Panc1 (cell line): ENCODE data around the gene ACSS3. TPM values are rescaled to one million over a fixed set of nuclear protein-coding genes. Genes with fewer than 3 reads are reported as not detected.

Experiments
- ATAC-seq: fragments of 200-7000 bp; cut with Tn5 transposase; 2 replicates; pipeline ENCODE4 v1.9.1; 2020; ENCODE audit warnings: mild to moderate bottlenecking, moderate library complexity
- BruUV-seq: library from RNA; stranded (reverse); fragments of 400-500 nt; replicated peaks from 2 replicates; lab custom pipeline; 2021; lab: Mats Ljungman, UMichigan
- CTCF ChIA-PET: fragments of 300-600 bp; sonication (Branson Sonifier 250); formaldehyde crosslinking; loops from one replicate; lab custom pipeline; 2022; ENCODE audit warnings: antibody characterized with exemption; lab: Charles Lee
- POLR2A ChIA-PET: fragments of 300-600 bp; sonication (Branson Sonifier 250); formaldehyde crosslinking; loops from one replicate; lab custom pipeline; 2022; ENCODE audit warnings: antibody characterized with exemption; lab: Charles Lee
- DNase-seq: peaks from one replicate; pipeline ENCODE4 v3.0.0-alpha.2; 2010; ENCODE audit warnings: low read depth, low spot score
- H3K27ac ChIP-seq: 2 replicates; pipeline ENCODE4 v1.5.1; 2011; ENCODE audit warnings: mild to moderate bottlenecking, low read length, inconsistent platforms
- H3K27me3 ChIP-seq: fragments of 200-500 bp; sonication (Bioruptor generic); 2 replicates; pipeline ENCODE4 v1.6.0; 2014; ENCODE audit warnings: low read length, inconsistent platforms; ENCODE audit not compliant: control insufficient read depth, insufficient read depth
- H3K36me3 ChIP-seq: fragments of 200-500 bp; sonication (Bioruptor generic); 2 replicates; pipeline ENCODE4 v1.5.1; 2014; ENCODE audit warnings: inconsistent platforms, mild to moderate bottlenecking, low read length, moderate library complexity; ENCODE audit not compliant: control insufficient read depth, insufficient read depth
- H3K4me1 ChIP-seq: 2 replicates; pipeline ENCODE4 v1.5.1; 2011; ENCODE audit warnings: inconsistent platforms, mild to moderate bottlenecking, low read length, moderate library complexity; ENCODE audit not compliant: control insufficient read depth, insufficient read depth
- H3K4me3 ChIP-seq, 2 experiments: 2 replicates each; pipeline ENCODE4 v1.5.1; 2011 to 2012; ENCODE audit warnings: low read depth in 2 of 2, low read length in 2 of 2, mild to moderate bottlenecking in 2 of 2, inconsistent platforms in 1 of 2, moderate library complexity in 1 of 2
- H3K9me3 ChIP-seq: fragments of 200-500 bp; sonication (Bioruptor generic); 2 replicates; pipeline ENCODE4 v1.5.1; 2014; ENCODE audit warnings: low read depth, mild to moderate bottlenecking, inconsistent platforms, low read length, moderate library complexity; ENCODE audit not compliant: control insufficient read depth, insufficient read depth
- CTCF ChIP-seq: fragments of 450-650 bp; IDR thresholded peaks from 2 replicates; pipeline ENCODE4 v1.5.1; 2017; ENCODE audit warnings: mild to moderate bottlenecking
- POLR2AphosphoS5 ChIP-seq: IDR thresholded peaks from 2 replicates; pipeline ENCODE4 v1.6.1; 2012; ENCODE audit warnings: mild to moderate bottlenecking, low read depth, low read length, moderate library complexity
- REST ChIP-seq, 2 experiments: IDR thresholded peaks; 2 replicates each; pipeline ENCODE4 v1.6.1; 2011 to 2012; ENCODE audit warnings: low read depth in 2 of 2, control low read depth in 1 of 2, low read length in 1 of 2, mild to moderate bottlenecking in 1 of 2, moderate library complexity in 1 of 2; ENCODE audit not compliant: insufficient read depth in 1 of 2
- SIN3A ChIP-seq: IDR thresholded peaks from 2 replicates; pipeline ENCODE4 v1.6.1; 2012; ENCODE audit warnings: low read depth, mild to moderate bottlenecking, low read length, moderate library complexity, borderline replicate concordance; ENCODE audit not compliant: insufficient read depth
- TCF7L2 ChIP-seq: IDR thresholded peaks from 2 replicates; pipeline ENCODE4 v1.6.1; 2011; ENCODE audit warnings: mild to moderate bottlenecking, low read depth, low read length, inconsistent platforms
- in situ Hi-C: cut with HindIII; loops from 2 replicates; pipeline ENCODE4 v1.10.0; 2016; ENCODE audit warnings: low sequenced_read_pairs, low pct_unique_long_range_greater_than_20kb
- intact Hi-C: fragments of 100-400 bp; cut with micrococcal nuclease; formaldehyde crosslinking; loops from one replicate; pipeline ENCODE4 v1.10.0; 2022; ENCODE audit not compliant: unreplicated experiment
- total RNA-seq: library from RNA; stranded (reverse); gene quantifications from one replicate; pipeline ENCODE4 v1.2.1, GENCODE V29; 2021; ENCODE audit not compliant: unreplicated experiment

ACSS3 gene
- total RNA-seq, 1 experiment from 2014 or later: 0.10 TPM

- DNase-seq: no peak
- intact Hi-C loops (no loop called here), in situ Hi-C loops (no loop called here)
- ATAC-seq: no peak
- Histone ChIP-seq H3K4me3 (no peak overlapping the region), H3K9me3 (no peaks in the 10 kb centered on the region), H3K27ac (no peak overlapping the region), H3K27me3 (no peaks in the 10 kb centered on the region), H3K4me1 (no peaks in the 10 kb centered on the region), H3K36me3 (no peaks in the 10 kb centered on the region)
- ChIA-PET POLR2A (no interaction called here), CTCF (no interaction called here)
- no TSS peak for BruUV-seq
- TF ChIP-seq CTCF (no peak), POLR2AphosphoS5 (no peak), TCF7L2 (no peak), REST (IDR thresholded peaks at IDR 0.05; ENCODE audit: insufficient read depth in 1 of 2, low read depth in 2 of 2, low read length in 1 of 2) (no peak), SIN3A (no peak)
Measured at GRCh38 chr12:81176796-81177195, 98.9 kb downstream of the ACSS3 start.

GRCh38 chr12:81181691-81182090, 103.8 kb downstream of the ACSS3 start:
- BruUV-seq: no TSS peak
- intact Hi-C loops (no loop called here), in situ Hi-C loops (no loop called here)
- Histone ChIP-seq H3K36me3 (no peaks in the 10 kb centered on the region), H3K27me3 (no peaks in the 10 kb centered on the region), H3K4me3 (no peak overlapping the region), H3K4me1 (no peaks in the 10 kb centered on the region), H3K9me3 (no peaks in the 10 kb centered on the region), H3K27ac (no peak overlapping the region)
- CTCF ChIA-PET: interaction anchor here (0.6 kb wide), 1 partner anchor 181 kb away, joined by 3 read pairs; no protein-coding TSS in a partner anchor
- POLR2A ChIA-PET: no interaction called here
- ATAC-seq: no peak
- no peak for TF ChIP-seq TCF7L2
- no peak for TF ChIP-seq REST (IDR thresholded peaks at IDR 0.05; ENCODE audit: insufficient read depth in 1 of 2, low read depth in 2 of 2, low read length in 1 of 2)
- TF ChIP-seq CTCF: no peak
- TF ChIP-seq SIN3A: no peak
- no peak for TF ChIP-seq POLR2AphosphoS5
- DNase-seq: no peak
